HepG2 (cell line): Measurements from ENCODE around the gene ACADVL. TPM values are rescaled to one million over a fixed set of nuclear protein-coding genes. Genes with fewer than 3 reads are reported as not detected.

ENCODE experiments used
- BHLHE40 ChIP-seq: IDR thresholded peaks from 2 replicates; pipeline ENCODE4 v1.6.1; 2011; ENCODE audit warnings: low read length, improper control_type of control experiment
- CBX1 ChIP-seq: IDR thresholded peaks from one replicate; pipeline ENCODE4 v1.6.1; 2016; ENCODE audit warnings: antibody characterized with exemption, low read depth
- CREM ChIP-seq, 2 experiments: sonication (generic) in 1 of 2; formaldehyde crosslinking in 1 of 2; IDR thresholded peaks; 2 replicates each; pipeline versions ENCODE4 v1.4.0 to v1.6.1; 2016 to 2020; ENCODE audit warnings: antibody characterized with exemption in 1 of 2, mild to moderate bottlenecking in 1 of 2, missing genetic modification reagents in 1 of 2
- DMAP1 ChIP-seq: IDR thresholded peaks from 2 replicates; pipeline ENCODE4 v1.6.1; 2016
- E2F2 ChIP-seq: sonication (generic); formaldehyde crosslinking; IDR thresholded peaks from 2 replicates; pipeline ENCODE4 v1.4.0; 2020; ENCODE audit warnings: missing genetic modification reagents, borderline replicate concordance
- FOXP4 ChIP-seq: sonication (generic); formaldehyde crosslinking; IDR thresholded peaks from 2 replicates; pipeline ENCODE4 v1.4.0; 2020; ENCODE audit warnings: missing genetic modification reagents
- HCFC1 ChIP-seq: fragments of 150-350 bp; IDR thresholded peaks from 2 replicates; pipeline ENCODE4 v1.6.1; 2014; ENCODE audit warnings: low read depth, low read length
- HHEX ChIP-seq: IDR thresholded peaks from 2 replicates; pipeline ENCODE4 v1.6.1; 2016; ENCODE audit warnings: control low read depth
- MIER3 ChIP-seq: IDR thresholded peaks from 2 replicates; pipeline ENCODE4 v1.6.1; 2016; ENCODE audit warnings: missing compliant biosample characterization, borderline replicate concordance
- MIXL1 ChIP-seq: IDR thresholded peaks from 2 replicates; pipeline ENCODE4 v1.6.1; 2016
- NFE2 ChIP-seq: sonication (generic); formaldehyde crosslinking; IDR thresholded peaks from 2 replicates; pipeline ENCODE4 v1.4.0; 2020; ENCODE audit warnings: missing genetic modification reagents
- NFKBIZ ChIP-seq: IDR thresholded peaks from 2 replicates; pipeline ENCODE4 v1.6.1; 2018; ENCODE audit warnings: missing genetic modification reagents, missing compliant biosample characterization
- RAD21 ChIP-seq: fragments of 450-650 bp; formaldehyde crosslinking; IDR thresholded peaks from 2 replicates; pipeline ENCODE4 v1.5.0; 2020; ENCODE audit warnings: mild to moderate bottlenecking
- RARA ChIP-seq: IDR thresholded peaks from 2 replicates; pipeline ENCODE4 v1.6.1; 2016; ENCODE audit warnings: missing genetic modification reagents, missing compliant biosample characterization
- SRSF1 ChIP-seq: fragments of 200-400 bp; formaldehyde crosslinking; optimal IDR thresholded peaks from 2 replicates; pipeline ENCODE3; 2017; ENCODE audit warnings: mild to moderate bottlenecking, low read depth, low read length, moderate library complexity
- TFDP1 ChIP-seq: IDR thresholded peaks from 2 replicates; pipeline ENCODE4 v1.6.1; 2016; ENCODE audit warnings: missing compliant biosample characterization, missing genetic modification reagents, borderline replicate concordance
- ZBTB38 ChIP-seq: sonication (generic); formaldehyde crosslinking; IDR thresholded peaks from 2 replicates; pipeline ENCODE4 v1.5.1; 2020; ENCODE audit warnings: mild to moderate bottlenecking, missing genetic modification reagents
- ZHX2 ChIP-seq, 2 experiments: sonication (generic) in 1 of 2; formaldehyde crosslinking in 1 of 2; IDR thresholded peaks; 2 replicates each; pipeline versions ENCODE4 v1.6.1 to v1.9.0; 2014 to 2022; ENCODE audit warnings: antibody characterized with exemption in 1 of 2, borderline replicate concordance in 1 of 2, inconsistent platforms in 1 of 2, low read depth in 1 of 2, missing genetic modification reagents in 1 of 2
- ZNF614 ChIP-seq: IDR thresholded peaks from 2 replicates; pipeline ENCODE4 v1.6.1; 2018; ENCODE audit warnings: missing biosample characterization, missing genetic modification reagents, inconsistent platforms, borderline replicate concordance
- ZNF761 ChIP-seq: sonication (generic); formaldehyde crosslinking; conservative IDR thresholded peaks from 2 replicates; pipeline ENCODE4 v1.4.0; 2020; ENCODE audit warnings: mild to moderate bottlenecking, missing genetic modification reagents
- polyA plus RNA-seq, 8 experiments: library from polyadenylated mRNA; depleted of rRNA in 3 of 8; stranded (reverse) in 7 of 8; unstranded in 1 of 8; fragments of >200 nt; fragmentation: Illumina TruSeq in 4 of 8; extraction: Trizol in 4 of 8; gene quantifications; 2 replicates each; pipeline versions ENCODE4 v1.2.1 to v1.2.3, GENCODE V29; 2011 to 2016; ENCODE audit warnings: low read depth in 4 of 8, missing spikeins in 1 of 8, mixed read lengths in 1 of 8; ENCODE audit not compliant: insufficient read depth in 1 of 8
- total RNA-seq, 5 experiments: library from RNA; depleted of rRNA; stranded (reverse); fragments of >200 nt; fragmentation: Illumina TruSeq; extraction: Trizol; gene quantifications; 2 replicates each; pipeline ENCODE4 v1.2.3, GENCODE V29; 2016; ENCODE audit warnings: low read depth in 1 of 5

ACADVL gene
- total and polyA plus RNA-seq, 2 of the 13 experiments (the other 11 are each of a cell fraction or from before 2014, with no cell fraction given): 219 to 412 TPM

- TF ChIP-seq MIER3 (CRISPR knock-in tag) (peak; percentile 63; the same call in 1 of the 2 replicates), MIXL1 (CRISPR knock-in tag) (peak; percentile 82; the same call in 1 of the 2 replicates), TFDP1 (CRISPR knock-in tag) (peak; percentile 58; the same call in 1 of the 2 replicates), HHEX (no peak; the same call in 1 of the 2 replicates), BHLHE40 (peak; percentile 92), E2F2 (0 out of 2 replicates have a peak, but pooled peaks have one; percentile 36), CREM (IDR thresholded peaks at IDR 0.05) (peak; percentile 55), CREM (CRISPR knock-in tag; IDR thresholded peaks at IDR 0.05) (no peak), FOXP4 (CRISPR knock-in tag) (peak; percentile 73), SRSF1 (peak; percentile 23), ZBTB38 (CRISPR knock-in tag) (peak; percentile 73; the same call in 1 of the 2 replicates), ZNF761 (CRISPR knock-in tag) (no peak; the same call in 1 of the 2 replicates), CBX1 (peak; percentile 76), NFKBIZ (CRISPR knock-in tag) (no peak), HCFC1 (peak; percentile 40; the same call in 1 of the 2 replicates), NFE2 (CRISPR knock-in tag) (no peak), RARA (CRISPR knock-in tag) (peak; percentile 51), ZHX2 (IDR thresholded peaks at IDR 0.05; ENCODE audit: low read depth) (peak; percentile 72; the same call in 1 of the 2 replicates), ZHX2 (CRISPR knock-in tag; IDR thresholded peaks at IDR 0.05; ENCODE audit: borderline replicate concordance) (no peak), RAD21 (CRISPR knock-in tag) (peak; percentile 80), ZNF614 (CRISPR knock-in tag) (0 out of 2 replicates have a peak, but pooled peaks have one; percentile 62), DMAP1 (CRISPR knock-in tag) (peak; percentile 93)
Measured at GRCh38 chr17:7242717-7243452, 23.1 kb downstream of the ACADVL start (continued).
